Measurements from ENCODE around the gene POLA1.

POLA1 gene

DNA sequence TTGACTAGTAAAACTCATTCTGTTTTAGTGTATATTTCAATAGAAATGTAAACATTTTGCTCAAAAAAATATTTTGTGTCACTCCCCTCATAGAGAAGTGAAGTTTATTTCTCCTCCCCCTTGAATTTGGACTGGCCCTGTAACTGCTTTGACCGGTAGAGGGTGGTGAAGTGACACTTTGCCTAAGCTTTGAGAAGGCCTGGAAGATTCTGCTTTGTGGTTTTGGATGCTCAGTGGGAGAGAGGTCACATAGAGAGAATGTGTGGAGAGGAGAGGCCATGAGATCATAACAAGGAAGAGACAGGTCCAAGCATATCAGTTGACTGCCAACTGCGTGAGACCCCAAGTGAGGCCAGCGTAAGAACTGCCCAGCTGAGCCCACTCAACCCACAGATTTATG is 341.2 kb downstream of the POLA1 start:
- DNase-seq, result no peak

DNA sequence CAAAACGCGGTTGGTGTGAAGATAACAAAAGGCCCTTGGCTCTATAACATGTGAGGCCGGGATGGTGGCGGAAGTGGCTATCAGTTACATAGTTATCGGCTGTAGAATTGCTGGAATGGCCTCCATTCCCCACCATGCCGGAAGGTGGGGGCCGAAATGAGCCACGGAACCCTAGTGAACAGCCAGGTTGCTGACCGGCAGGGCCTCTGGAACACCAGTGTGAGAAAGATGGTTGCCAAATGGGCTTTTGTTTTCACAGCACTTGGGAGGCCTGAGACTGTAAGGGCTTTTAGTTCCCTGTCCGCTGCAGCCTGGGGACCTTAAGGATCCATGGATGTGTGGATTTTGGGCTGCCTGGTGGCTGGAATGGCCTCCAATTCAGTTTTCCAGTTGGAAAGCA is 345.3 kb downstream of the POLA1 start:
- no peak for DNase-seq

- no peak for DNase-seq
Observed at GRCh38 chrX:25043192-25043591, 349.5 kb downstream of the POLA1 start.

Measured in CD4-positive, alpha-beta T cell treated with Interleukin-10 for 1 hour (primary cell).